Mucosa of gallbladder (tissue), 1 donor: ENCODE data around the gene GDI1. TPM values are rescaled to one million over a fixed set of nuclear protein-coding genes. Genes with fewer than 3 reads are reported as not detected.

Experiments
- DNase-seq: peaks from one replicate; pipeline ENCODE4 v3.0.0-alpha.2; 2020; ENCODE audit warnings: low spot score
- total RNA-seq: library from RNA; stranded (reverse); gene quantifications from one replicate; pipeline ENCODE4 v1.2.1, GENCODE V29; 2021
- donor health status: DM: no; HTN: no; CAD: no.

The GDI1 gene
- total RNA-seq, 1 donor from 2014 or later = 157 TPM

DNA sequence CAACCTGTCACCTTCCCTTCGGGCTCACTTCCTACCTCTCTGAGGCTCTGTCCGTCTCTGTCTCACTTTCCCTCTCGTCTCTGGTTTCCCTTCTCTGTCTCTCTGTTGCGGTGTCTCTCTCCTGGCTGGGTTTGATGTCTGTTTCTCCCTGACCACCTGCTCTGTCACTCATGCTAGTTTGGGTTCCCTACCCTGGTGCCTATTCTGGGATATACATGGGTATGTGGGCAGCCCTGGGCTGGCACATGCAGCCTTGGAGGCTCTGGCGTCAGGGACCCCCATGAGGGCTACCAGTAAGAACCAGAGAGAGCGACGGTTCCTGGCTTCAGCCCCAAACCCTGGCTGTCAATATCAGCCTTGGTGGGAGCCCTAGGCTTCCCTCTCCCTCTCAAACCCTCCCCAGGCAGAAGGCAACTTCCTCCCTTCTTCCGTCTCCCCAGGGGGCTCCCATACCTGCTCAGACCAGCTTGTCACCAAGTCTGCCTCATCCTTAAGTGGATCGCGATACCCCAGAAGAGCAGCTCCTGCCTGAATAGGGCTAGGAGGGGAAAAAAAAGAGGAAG lies 28.2 kb upstream of the GDI1 start:
- DNase-seq = no peak

DNA sequence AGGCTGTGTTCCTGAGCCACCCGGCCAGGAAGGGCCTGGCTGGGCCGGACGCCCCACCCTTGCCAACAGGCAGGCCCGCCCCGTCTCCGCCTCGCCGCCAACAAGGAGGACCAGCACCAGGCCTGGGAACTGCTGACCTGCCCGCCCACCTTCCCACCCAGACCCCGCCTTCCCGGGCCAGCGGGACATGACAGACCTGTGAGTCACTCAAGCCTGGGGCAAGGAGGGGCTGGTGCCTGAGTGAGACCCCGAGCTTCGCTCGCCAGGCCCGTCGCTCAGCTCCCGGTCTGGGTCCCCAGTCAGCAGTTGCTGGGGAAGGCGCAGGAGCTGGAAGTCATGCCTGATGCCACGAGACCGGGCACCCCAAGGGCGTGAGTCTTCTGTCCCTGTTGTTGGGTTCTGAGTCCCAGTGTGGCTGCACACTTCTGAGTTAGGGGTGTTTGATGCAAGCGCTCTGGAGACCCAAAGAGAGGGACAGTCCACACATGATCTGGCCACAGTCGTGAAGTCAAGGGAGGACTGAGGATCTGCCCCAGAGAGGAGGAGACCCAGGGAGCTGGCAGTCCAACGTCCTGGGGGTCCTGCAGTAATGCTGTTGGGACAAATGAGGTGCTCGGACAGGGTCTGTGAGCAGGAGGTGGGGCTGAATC lies 27.6 kb upstream of the GDI1 start, which contains the start of gene DNASE1L1:
TSS of gene DNASE1L1 (minus strand) at position 33 of the 650 bp plus-strand sequence. CDS start 3,686 bp downstream, outside the sequence.
- peak; percentile 83 for DNase-seq

DNA sequence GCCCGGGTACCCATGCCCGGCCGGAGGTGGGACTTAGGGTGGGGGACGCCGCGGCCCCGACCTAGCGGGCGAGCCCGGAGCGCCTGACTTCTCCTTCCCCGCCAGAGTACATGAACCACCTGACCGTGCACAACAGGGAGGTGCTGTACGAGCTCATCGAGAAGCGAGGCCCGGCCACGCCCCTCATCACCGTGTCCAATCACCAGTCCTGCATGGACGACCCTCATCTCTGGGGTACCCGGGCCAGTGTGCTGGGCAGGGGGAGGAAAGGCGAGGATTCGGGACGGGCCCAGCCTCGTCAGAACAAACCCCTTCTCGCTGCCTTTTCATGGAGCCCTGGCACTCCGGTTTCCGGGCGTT lies 25.0 kb upstream of the GDI1 start:
- DNase-seq = peak; percentile 57

DNA sequence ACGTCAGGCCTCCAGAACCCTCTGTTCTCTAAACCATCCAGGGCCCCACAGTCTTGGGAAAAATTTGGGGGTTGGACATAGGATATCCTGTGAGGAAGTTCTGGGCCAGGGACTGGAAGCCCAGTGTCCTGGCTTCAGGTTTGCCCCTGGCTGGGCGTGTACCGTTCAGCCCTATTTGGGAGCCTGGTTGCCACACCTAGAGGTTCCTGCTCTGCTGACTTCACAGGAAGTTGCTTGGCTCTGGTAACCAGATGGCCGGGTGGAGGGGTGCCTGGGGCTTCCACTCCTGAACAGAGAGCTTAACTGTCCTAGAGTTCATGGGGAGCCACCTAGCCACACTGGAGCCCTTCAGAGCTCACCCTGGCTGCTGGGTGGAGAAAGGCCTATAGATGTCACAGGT lies 24.5 kb upstream of the GDI1 start:
- no peak for DNase-seq

DNA sequence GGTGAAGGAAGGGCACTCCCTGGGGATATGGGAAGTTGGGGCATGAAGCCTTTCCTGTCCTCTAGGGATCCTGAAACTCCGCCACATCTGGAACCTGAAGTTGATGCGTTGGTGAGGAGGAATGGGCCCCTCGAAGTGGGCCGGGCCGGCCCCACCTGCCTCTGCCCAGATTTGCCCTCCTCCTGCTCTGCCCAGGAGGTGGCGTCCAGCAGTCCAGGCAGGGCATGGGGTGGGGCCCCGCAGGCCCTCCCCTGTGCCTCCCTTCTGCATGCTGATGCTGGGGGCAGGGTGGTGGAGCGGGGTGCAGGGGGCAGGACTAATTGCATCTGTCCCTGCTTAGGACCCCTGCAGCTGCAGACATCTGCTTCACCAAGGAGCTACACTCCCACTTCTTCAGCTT lies 23.8 kb upstream of the GDI1 start:
- no peak for DNase-seq

DNA sequence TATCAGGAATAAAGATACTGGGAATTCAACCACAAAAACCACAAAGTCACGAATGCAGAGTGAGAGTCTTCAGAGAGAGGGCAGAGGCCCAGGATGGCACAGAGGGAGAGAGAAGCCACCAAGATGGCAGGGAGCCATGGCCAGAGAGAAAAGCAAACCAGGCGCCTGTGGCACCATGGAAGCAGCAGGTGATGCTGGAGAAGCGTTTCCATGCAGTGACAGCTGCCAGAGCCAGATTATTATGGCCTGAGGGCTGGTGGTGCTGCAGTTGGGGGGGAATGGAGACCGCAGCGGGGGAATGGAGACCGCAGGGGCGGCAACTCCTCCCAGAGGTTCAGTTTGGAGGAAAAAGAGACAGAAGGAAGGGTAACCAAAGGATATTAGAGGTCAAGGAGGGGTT lies 19.8 kb upstream of the GDI1 start:
- DNase-seq = no peak

DNA sequence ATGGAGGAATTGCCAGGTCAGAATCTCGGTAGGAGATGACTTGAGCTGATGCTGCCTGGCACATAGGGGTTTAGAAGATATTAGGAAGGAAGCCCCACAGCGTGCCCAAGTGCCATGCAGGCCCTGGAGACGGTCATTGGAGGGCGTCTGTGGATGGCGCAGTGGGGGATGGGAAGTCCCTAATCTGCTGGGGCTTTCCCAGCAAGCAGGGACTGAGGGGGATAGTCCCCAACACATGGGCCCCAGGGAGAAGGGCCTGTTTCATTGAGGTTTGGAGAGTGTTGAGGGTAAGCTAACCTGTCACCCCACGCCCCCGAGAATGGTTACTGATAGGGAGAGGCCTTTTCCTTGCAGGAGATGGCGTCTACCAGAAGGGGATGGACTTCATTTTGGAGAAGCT lies 17.8 kb upstream of the GDI1 start:
- DNase-seq = no peak

DNA sequence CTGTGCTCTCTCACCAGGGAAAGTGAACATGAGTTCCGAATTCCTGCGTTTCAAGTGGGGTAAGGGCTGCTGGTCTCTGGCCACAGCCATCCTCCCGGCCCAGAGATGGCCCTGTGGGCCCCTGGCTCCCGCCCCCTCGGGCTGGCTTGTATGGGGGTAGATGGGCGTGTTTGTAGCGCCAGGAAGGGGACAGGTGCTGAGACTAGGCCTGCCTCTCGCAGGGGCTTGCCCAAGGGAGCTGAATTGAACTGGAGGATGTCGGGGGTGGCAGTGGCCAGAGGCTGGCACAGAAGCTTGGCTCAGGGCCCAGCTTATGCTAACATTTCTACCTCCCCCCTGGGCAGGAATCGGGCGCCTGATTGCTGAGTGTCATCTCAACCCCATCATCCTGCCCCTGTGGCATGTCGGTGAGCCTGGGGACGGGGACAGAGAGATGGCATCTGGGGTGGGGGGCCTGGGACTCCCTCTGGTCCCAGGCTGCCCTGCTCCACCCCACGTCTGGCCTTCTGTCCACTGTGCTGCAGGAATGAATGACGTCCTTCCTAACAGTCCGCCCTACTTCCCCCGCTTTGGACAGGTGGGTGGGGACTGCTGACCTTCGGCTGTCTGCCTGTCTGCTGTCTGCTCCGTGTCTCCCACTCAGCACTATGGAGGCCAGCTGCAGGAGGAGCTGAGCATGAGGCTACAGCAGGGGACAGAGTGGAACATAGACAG lies 17.1 kb upstream of the GDI1 start:
- no peak for DNase-seq

DNA sequence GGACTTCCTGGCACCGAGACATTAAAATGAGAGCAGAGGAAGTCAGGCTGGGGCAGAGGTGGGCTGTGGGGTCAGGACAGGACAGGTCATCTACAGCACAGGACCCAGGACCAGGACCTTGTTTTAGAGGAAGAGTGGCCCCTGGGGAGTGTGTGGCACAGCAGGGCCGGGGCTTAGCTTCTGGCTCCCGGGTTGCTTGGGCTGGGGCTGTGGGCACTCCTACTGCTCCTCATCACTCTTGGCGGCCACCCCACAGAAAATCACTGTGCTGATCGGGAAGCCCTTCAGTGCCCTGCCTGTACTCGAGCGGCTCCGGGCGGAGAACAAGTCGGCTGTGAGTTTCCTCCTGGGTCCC lies 16.6 kb upstream of the GDI1 start:
- no peak for DNase-seq

DNA sequence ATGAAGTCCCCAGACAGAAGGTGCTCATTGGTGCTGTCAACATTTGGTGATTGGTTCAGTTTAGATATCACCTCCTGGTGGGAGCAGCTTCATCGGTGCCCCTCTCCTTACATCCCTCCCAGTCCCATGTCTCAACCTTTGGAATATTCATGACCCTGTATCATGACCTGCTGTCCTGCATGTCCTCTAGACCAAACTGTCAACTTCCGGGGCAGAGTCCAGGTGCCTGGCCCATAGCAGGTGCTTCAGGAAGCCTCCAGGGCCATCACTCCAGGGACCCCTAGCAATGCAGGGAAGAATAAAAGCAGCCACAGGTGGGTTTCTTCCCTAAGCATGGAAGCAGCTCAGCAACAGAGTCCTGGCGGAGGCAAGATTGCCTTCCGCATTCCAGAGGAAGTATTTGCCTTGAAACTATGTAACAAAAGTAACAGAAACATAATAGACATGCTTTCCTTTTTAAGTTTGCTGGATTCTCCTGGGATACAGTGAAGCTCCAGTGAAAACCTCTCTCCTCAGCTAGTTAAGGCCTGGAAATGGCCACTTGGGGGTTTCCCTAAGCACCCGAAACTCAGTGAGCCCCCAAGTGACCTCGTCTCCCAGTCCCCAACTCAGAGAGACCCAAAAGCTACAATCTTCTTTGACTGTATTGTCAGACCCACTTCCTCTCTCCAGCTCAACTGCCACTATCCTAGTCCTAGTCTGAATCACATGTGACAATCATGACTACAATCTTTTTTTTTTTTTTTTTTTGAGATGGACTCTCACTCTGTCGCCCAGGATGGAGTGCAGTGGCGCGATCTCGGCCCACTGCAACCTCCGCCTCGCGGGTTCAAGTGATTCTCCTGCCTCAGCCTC lies 9.8 kb upstream of the GDI1 start:
- no peak for DNase-seq

DNA sequence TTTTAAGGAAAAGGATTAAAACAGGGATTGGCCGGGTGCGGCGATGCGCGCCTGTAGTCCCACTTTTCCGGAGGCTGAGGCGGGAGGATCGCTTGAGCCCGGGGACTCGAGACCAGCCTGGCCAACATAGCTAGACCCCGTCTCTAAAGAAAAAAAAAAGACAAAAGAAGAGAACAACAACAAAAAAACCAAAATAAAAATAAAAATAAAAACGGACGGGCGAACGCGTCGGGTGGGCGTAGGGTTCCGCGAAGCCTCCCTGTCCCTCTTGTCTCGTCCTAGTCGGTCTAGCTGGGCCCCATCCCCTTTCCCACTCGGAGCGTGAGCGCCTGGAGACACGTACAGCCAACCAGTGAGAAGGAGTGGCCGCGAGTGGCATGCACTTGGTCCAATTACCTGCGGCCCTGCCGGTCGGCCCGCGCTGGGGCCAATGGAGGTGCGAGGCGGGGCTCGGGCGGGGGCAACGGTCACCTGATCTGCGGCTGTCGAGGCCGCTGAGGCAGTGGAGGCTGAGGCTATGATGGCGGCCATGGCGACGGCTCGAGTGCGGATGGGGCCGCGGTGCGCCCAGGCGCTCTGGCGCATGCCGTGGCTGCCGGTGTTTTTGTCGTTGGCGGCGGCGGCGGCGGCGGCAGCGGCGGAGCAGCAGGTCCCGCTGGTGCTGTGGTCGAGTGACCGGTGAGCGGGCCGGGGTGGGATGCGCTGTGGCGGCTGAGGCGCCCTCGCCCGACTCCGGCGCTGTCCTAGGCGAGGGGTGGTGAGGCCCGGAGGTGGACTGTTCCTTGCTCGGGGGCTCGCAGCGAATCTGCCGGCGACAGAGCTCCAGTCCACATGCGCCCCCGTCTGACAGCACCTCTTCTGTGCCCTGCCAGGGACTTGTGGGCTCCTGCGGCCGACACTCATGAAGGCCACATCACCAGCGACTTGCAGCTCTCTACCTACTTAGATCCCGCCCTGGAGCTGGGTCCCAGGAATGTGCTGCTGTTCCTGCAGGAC lies 8.5 kb upstream of the GDI1 start, which contains the start of gene ATP6AP1:
TSS of gene ATP6AP1 (plus strand) at position 502 of the 996 bp plus-strand sequence. CDS start at position 518, 16 bp downstream.
- peak; percentile 92 for DNase-seq

DNA sequence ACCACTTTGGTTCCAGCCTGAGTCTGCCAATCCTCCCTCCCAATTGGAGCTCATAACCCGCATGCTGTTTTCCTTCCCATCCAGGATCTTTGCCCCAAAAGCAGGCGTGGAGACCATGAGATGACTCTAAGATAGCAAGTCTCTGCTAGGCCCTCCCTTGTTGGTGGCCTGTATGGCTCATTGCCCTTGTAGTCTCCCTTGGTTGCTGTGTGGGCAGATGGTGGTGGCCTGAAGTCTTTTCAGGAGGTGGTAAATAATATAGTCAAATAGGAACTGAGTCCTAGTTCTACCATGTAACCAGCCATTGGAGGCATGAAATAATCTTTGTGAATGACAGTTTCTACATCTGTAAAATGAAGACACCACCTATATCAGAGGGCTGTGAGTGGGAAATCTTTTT lies 7.2 kb upstream of the GDI1 start:
- DNase-seq = no peak

DNA sequence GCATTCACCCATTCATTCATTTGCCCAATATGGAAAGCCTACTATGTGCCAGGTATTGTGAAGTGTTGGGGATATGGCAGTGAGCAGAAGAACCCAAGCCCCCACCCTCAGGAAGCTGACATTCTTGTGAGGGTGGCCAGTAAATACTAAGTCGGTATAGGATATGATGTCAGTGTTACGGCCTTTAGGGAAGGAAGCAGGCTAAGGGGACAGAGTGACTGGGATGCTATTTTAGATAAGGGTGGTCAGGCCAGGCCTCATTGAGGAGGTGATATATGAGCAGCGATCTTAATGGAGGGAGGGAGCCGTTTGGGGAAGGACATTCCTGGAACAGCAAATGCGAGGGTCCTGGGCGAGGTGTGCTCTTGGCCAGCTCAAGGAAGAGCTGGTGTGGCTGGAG lies 6.5 kb upstream of the GDI1 start:
- no peak for DNase-seq

DNA sequence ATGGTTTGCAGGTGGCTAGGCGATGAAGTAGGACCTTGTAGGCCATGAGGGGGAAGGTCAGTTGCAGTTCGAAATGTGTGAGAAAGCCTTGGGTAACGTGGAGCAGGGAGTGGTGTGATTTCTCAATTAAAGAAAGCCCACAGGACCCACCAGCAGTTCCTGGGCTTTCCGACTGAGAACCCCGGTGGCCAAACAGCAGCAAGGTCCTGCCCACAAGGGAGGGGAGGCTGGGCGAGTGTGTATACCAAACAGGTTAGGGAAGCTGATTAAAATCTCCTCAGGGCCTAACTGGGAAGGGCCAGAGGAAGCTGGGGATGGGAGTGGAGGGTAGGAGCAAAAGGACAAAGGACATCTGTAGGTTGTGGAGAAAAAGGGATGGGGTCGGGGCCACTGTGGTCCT lies 6.0 kb upstream of the GDI1 start:
- no peak for DNase-seq

DNA sequence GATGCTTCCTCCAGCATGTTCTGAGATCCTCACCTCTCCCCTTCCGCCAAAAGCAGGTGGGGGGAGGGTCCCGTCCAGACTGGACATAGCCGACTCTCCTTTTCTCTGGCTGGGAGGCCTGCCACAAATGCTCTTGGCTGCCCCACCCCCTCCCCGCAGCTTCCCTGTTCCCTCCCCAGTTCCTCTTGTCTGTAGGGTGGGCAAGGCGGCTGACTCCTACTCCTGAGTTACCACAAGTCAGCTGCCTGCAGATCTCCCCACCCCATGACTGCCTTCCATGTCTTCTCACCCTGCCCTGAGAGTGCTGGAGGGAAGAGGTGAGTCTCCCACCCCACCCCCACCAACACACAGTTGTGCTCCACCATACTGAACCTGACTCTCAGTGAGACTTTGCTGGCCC lies 5.6 kb upstream of the GDI1 start:
- DNase-seq = no peak

DNA sequence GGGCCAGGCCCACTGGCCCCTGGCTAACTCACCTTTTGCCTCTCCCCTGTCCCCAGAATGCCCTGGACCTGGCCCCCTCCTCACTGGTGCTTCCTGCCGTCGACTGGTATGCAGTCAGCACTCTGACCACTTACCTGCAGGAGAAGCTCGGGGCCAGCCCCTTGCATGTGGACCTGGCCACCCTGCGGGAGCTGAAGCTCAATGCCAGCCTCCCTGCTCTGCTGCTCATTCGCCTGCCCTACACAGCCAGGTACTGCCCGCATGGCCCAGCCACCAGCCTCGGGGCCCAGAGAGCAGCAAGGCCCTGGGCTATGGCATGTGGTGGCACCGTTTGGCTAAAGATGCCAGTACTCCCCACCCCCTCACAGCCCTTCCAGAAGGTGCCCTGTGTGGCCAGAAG lies 4.7 kb upstream of the GDI1 start:
- no peak for DNase-seq

DNA sequence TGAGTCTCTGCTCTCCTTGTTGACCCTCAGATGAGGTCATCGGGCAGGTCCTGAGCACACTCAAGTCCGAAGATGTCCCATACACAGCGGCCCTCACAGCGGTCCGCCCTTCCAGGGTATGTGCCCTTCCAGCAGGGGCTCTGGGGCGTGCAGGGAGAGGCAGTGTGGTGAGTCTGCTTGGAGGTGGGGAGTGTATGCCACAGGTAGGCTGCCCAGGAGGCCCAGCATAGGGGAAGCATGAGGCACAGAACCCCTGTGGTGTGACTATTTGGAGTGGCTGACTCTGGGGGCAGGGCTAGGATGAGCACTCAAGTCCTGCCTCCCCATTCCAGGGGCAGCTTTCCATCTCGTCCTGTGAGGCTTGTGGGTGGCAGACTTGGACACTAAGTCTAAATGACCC lies 3.3 kb upstream of the GDI1 start:
- DNase-seq = no peak

DNA sequence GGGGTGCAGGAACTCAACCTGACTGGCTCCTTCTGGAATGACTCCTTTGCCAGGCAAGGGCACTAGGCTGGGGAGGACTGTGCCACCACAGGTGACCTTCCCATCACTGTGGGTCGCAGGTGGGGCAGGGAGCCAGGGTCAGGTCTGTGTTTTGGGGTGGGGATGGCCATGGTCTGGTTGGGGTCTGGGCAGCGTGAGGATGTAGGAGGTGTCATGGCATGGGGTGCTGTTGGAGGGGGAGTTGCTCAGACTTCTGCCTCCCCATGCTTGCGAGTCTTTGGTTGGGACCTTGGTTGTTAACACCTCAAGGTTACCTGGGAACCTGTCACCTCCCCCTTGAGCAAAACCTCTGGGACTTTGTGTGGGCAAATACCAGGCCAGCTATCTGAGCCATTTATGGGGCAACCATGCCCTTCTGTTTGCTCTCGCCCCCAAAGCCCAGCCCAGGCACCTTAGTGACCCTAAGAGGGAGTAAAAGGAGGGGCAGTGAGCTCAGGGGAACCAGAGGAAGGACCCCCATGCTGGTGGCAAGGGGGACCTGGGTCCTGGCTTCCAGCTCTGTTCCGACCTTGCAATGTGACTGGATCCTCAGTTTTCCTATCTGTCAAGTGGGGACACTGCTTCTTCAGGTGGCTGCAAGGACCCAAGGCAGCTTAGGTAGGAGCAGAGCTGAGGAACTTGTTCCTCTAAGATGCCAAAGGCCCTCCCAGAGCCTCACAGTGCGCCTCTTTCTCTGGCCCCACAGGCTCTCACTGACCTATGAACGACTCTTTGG lies 2.4 kb upstream of the GDI1 start:
- DNase-seq = no peak

DNA sequence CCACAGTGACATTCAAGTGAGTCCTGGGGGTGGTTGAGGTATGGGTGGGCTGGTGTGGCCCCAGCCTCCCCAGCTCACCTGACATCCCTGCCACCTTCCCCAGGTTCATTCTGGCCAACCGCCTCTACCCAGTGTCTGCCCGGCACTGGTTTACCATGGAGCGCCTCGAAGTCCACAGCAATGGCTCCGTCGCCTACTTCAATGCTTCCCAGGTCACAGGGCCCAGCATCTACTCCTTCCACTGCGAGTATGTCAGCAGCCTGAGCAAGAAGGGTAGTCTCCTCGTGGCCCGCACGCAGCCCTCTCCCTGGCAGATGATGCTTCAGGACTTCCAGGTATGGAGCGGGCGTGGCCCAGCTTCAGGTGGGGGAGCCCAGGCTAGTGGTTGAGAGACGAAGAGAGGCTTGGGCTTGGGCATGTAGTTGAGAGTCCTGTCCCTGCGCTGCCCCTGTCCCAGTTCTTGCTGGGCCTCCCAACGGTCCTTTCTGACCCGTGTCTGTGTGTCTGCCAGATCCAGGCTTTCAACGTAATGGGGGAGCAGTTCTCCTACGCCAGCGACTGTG lies 1.7 kb upstream of the GDI1 start:
- no peak for DNase-seq

DNA sequence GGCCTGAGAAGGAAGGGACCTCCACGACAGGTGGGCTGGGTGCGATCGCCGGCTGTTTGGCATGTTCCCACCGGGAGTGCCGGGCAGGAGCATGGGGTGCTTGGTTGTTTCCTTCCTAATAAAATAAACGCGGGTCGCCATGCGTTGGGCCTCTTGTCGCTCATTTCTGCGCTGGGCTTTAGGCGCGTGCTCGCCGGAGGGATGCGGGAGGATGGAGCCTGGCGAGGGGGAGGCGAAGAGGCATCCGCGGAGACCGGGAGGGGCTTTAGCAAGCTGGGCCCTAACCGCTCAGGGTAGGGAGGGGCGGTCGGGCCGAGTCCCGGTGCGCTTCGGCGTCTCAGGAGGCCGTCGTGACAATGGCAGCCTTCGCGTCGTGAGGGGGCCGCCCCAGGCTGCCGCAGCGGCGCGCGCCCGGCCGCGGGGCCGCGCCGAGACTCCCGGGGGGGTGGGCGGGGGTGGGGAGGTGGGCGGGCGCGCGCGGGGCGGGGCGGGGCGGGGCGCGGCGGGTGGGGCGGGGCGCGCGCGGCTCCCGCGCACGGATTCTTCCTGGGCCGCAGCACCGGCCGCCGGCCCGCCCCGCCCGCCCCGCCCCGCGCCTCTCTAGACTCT lies 476 bp upstream of the GDI1 start:
- no peak for DNase-seq
